GM12875 (cell line): ENCODE results near the gene FYN.

Source experiments
- H3K4me3 ChIP-seq: one replicate; pipeline ENCODE4 v1.5.1; 2011; ENCODE audit warnings: low read depth, low read length, control low read depth
- CTCF ChIP-seq: IDR thresholded peaks from 2 replicates; pipeline ENCODE4 v1.5.1; 2011; ENCODE audit warnings: low read depth, mild to moderate bottlenecking, control low read depth, inconsistent platforms, low read length, moderate library complexity, borderline replicate concordance; ENCODE audit not compliant: insufficient read depth

FYN gene

GRCh38 chr6:111689946-111690345 lies 183.3 kb downstream of the FYN start:
- no peak for TF ChIP-seq CTCF
- H3K4me3 ChIP-seq: no peak overlapping the region

- TF ChIP-seq CTCF: no peak
- H3K4me3 ChIP-seq: no peak overlapping the region
These were observed 183.8 kb downstream of the FYN start for GRCh38 chr6:111689419-111689818.

- no peak for TF ChIP-seq CTCF
- H3K4me3 ChIP-seq: no peak overlapping the region
These were observed 184.9 kb downstream of the FYN start for GRCh38 chr6:111688331-111688730.

GRCh38 chr6:111687652-111688051 lies 185.6 kb downstream of the FYN start:
- no peak overlapping the region for H3K4me3 ChIP-seq
- TF ChIP-seq CTCF: no peak

GRCh38 chr6:111686932-111687266 lies 186.4 kb downstream of the FYN start:
- H3K4me3 ChIP-seq: no peak overlapping the region
- no peak for TF ChIP-seq CTCF

- no peak overlapping the region for H3K4me3 ChIP-seq
These were observed 186.9 kb downstream of the FYN start for GRCh38 chr6:111686249-111686931.

More at GRCh38 chr6:111686249-111686931, 186.9 kb downstream of the FYN start:
- no peak for TF ChIP-seq CTCF
